Colonic mucosa (tissue), 4 donors: Measurements from ENCODE around the gene UBL4B. TPM values are rescaled to one million over a fixed set of nuclear protein-coding genes. Genes with fewer than 3 reads are reported as not detected.

Experiments used
- DNase-seq: peaks from one replicate; pipeline ENCODE4 v3.0.0-alpha.2; 2020
- H3K27ac ChIP-seq: fragments of 200-600 bp; one replicate; pipeline ENCODE4 v1.8.0; 2021
- H3K27me3 ChIP-seq: fragments of 200-600 bp; one replicate; pipeline ENCODE4 v1.8.0; 2021
- H3K36me3 ChIP-seq: fragments of 200-600 bp; one replicate; pipeline ENCODE4 v1.8.0; 2021
- H3K4me1 ChIP-seq: fragments of 200-600 bp; one replicate; pipeline ENCODE4 v1.8.0; 2021; ENCODE audit warnings: mild to moderate bottlenecking
- H3K4me3 ChIP-seq: fragments of 200-600 bp; one replicate; pipeline ENCODE4 v1.8.0; 2021
- H3K9ac ChIP-seq, 2 donors: one replicate each; pipeline ENCODE4 v1.7.0; 2013; ENCODE audit warnings: control low read depth in 2 of 2, low read depth in 2 of 2, low read length in 2 of 2
- H3K9me3 ChIP-seq: fragments of 200-600 bp; one replicate; pipeline ENCODE4 v1.8.0; 2021
- CTCF ChIP-seq: fragments of 200-600 bp; IDR thresholded peaks from one replicate; pipeline ENCODE4 v1.8.0; 2022; ENCODE audit warnings: antibody characterized with exemption, mild to moderate bottlenecking
- intact Hi-C: fragments of 100-400 bp; cut with DNase I; formaldehyde crosslinking; loops from one replicate; pipeline ENCODE4 v1.14.1; 2022
- total RNA-seq, 2 donors: library from RNA; stranded (reverse); fragmentation: NEBNext Ultra II Directional in 1 of 2; extraction: Animal tissue kit (Norgen Biotek cat#: 25700) in 1 of 2; gene quantifications; one replicate each; pipeline ENCODE4 v1.2.1, GENCODE V29; 2021
- donor health status: healthy.
- donor health status: DM: no; HTN: no; CAD: no.
- donor health status: DM: no; HTN: no; CAD: no.

The UBL4B gene
- total RNA-seq, 2 donors from 2014 or later = not detected

- H3K9ac ChIP-seq = no peak overlapping the region
- intact Hi-C loops = no loop called here
- H3K4me3 ChIP-seq = no peak overlapping the region
- no peaks in the 10 kb centered on the region for H3K9me3 ChIP-seq
- H3K36me3 ChIP-seq = no peaks in the 10 kb centered on the region
- TF ChIP-seq CTCF = no peak
- H3K4me1 ChIP-seq = no peaks in the 10 kb centered on the region
- no peak for DNase-seq
- no peaks in the 10 kb centered on the region for H3K27me3 ChIP-seq
- H3K27ac ChIP-seq = no peak overlapping the region
Measured at GRCh38 chr1:110102081-110102480, 10.2 kb upstream of the UBL4B start.

GRCh38 chr1:110106013-110106941, 6.0 kb upstream of the UBL4B start:
- TF ChIP-seq CTCF = peak; percentile 94
- intact Hi-C loops = no loop called here
- Histone ChIP-seq H3K36me3 (no peaks in the 10 kb centered on the region), H3K9me3 (no peaks in the 10 kb centered on the region), H3K4me1 (no peaks in the 10 kb centered on the region), H3K27ac (no peak overlapping the region), H3K4me3 (no peak overlapping the region), H3K27me3 (no peaks in the 10 kb centered on the region), H3K9ac (no peak overlapping the region)
- DNase-seq = peak; percentile 62

- Histone ChIP-seq H3K4me1 (no peaks in the 10 kb centered on the region), H3K27ac (no peak overlapping the region), H3K9me3 (no peaks in the 10 kb centered on the region), H3K9ac (no peak overlapping the region), H3K36me3 (no peaks in the 10 kb centered on the region), H3K4me3 (no peak overlapping the region), H3K27me3 (no peaks in the 10 kb centered on the region)
- TF ChIP-seq CTCF = no peak
- no peak for DNase-seq
- intact Hi-C loops = no loop called here
Measured at GRCh38 chr1:110107867-110108469, 4.3 kb upstream of the UBL4B start.

- no peaks in the 10 kb centered on the region for H3K9me3 ChIP-seq
- no peak overlapping the region for H3K9ac ChIP-seq
- no peak for TF ChIP-seq CTCF
- no peaks in the 10 kb centered on the region for H3K36me3 ChIP-seq
- no peak overlapping the region for H3K4me3 ChIP-seq
- H3K27ac ChIP-seq = no peak overlapping the region
- H3K4me1 ChIP-seq = no peaks in the 10 kb centered on the region
- intact Hi-C loops = no loop called here
- no peaks in the 10 kb centered on the region for H3K27me3 ChIP-seq
- DNase-seq = no peak
Measured at GRCh38 chr1:110111081-110111480, 1.2 kb upstream of the UBL4B start.

GRCh38 chr1:110112656-110113055, 413 bp downstream of the UBL4B start:
- H3K27me3 ChIP-seq = no peaks in the 10 kb centered on the region
- H3K9ac ChIP-seq = no peak overlapping the region
- H3K4me1 ChIP-seq = no peaks in the 10 kb centered on the region
- no peaks in the 10 kb centered on the region for H3K36me3 ChIP-seq
- DNase-seq = no peak
- H3K4me3 ChIP-seq = no peak overlapping the region
- no peaks in the 10 kb centered on the region for H3K9me3 ChIP-seq
- no peak for TF ChIP-seq CTCF
- H3K27ac ChIP-seq = no peak overlapping the region
- intact Hi-C loops = no loop called here
